M059J (cell line): ENCODE results near the gene BEND3. TPM values are rescaled to one million over a fixed set of nuclear protein-coding genes. Genes with fewer than 3 reads are reported as not detected.
"Not testable (repeated sequence)": the region's sequence is repeated elsewhere in the genome, so short reads cannot be mapped to it uniquely, and the experiment has no call there.

Experiments used
- DNase-seq: peaks from one replicate; pipeline ENCODE4 v3.0.0-alpha.2; 2012; ENCODE audit warnings: low read depth
- total RNA-seq: library from RNA; depleted of rRNA; stranded (reverse); fragments of >200 nt; shearing (Covaris generic); gene quantifications from 2 replicates; pipeline ENCODE4 v1.2.3, GENCODE V29; 2014; rRNA removed

BEND3 gene
- total RNA-seq, 1 experiment from 2014 or later = 4.3 TPM

GRCh38 chr6:107045826-107046675 lies 69.3 kb downstream of the BEND3 start:
- no peak for DNase-seq

- peak; percentile 51 for DNase-seq
Measured at GRCh38 chr6:107033126-107033525, 82.2 kb downstream of the BEND3 start.

GRCh38 chr6:107032051-107032450 lies 83.3 kb downstream of the BEND3 start:
- DNase-seq = no peak

GRCh38 chr6:107030151-107030550 lies 85.2 kb downstream of the BEND3 start:
- peak; percentile 30 for DNase-seq

GRCh38 chr6:107026965-107027364 lies 88.3 kb downstream of the BEND3 start:
- no peak for DNase-seq

GRCh38 chr6:107021446-107022185 lies 93.7 kb downstream of the BEND3 start:
- no peak for DNase-seq

- DNase-seq = no peak
Measured at GRCh38 chr6:107020239-107020638, 95.1 kb downstream of the BEND3 start.

- DNase-seq = not testable (repeated sequence)
Measured at GRCh38 chr6:107019628-107020027, 95.7 kb downstream of the BEND3 start.

GRCh38 chr6:107019047-107019446 lies 96.3 kb downstream of the BEND3 start:
- DNase-seq = no peak

Other genes with a start within 250 kb of the BEND3 start
- 284 and 285 TPM in 2 replicates for gene CD24, start 140.8 kb downstream of the BEND3 start, total RNA-seq
- 21.3 and 23.7 TPM in 2 replicates for gene MTRES1, start 87.3 kb downstream of the BEND3 start, total RNA-seq